H9 (cell line): Measurements from ENCODE around the gene CLPSL2. TPM values are rescaled to one million over a fixed set of nuclear protein-coding genes. Genes with fewer than 3 reads are reported as not detected.
A peak's percentile ranks its signal among the peaks of the same experiment; 100 is the strongest.

Source experiments
- DNase-seq: peaks from one replicate; pipeline ENCODE4 v3.0.0-alpha.2; 2017
- H2AFZ ChIP-seq: one replicate; pipeline ENCODE4 v1.6.1; 2013; ENCODE audit warnings: mild to moderate bottlenecking, low read length, control low read depth, moderate library complexity
- H2AK5ac ChIP-seq: 2 replicates; pipeline ENCODE4 v1.6.1; 2013; ENCODE audit warnings: low read length, control low read depth, mixed read lengths; ENCODE audit not compliant: insufficient read length
- H2BK120ac ChIP-seq: one replicate; pipeline ENCODE4 v1.6.1; 2013; ENCODE audit warnings: low read depth, mild to moderate bottlenecking, low read length, control low read depth, inconsistent platforms; ENCODE audit not compliant: poor library complexity, severe bottlenecking
- H2BK12ac ChIP-seq: 2 replicates; pipeline ENCODE4 v1.6.1; 2013; ENCODE audit warnings: low read length, control low read depth, mixed read lengths, low read depth; ENCODE audit not compliant: insufficient read length
- H2BK15ac ChIP-seq: 2 replicates; pipeline ENCODE4 v1.6.1; 2013; ENCODE audit warnings: low read depth, low read length, control low read depth
- H2BK20ac ChIP-seq: one replicate; pipeline ENCODE4 v1.6.1; 2013; ENCODE audit warnings: low read depth, mild to moderate bottlenecking, low read length, control low read depth, inconsistent platforms; ENCODE audit not compliant: poor library complexity, severe bottlenecking
- H2BK5ac ChIP-seq: 2 replicates; pipeline ENCODE4 v1.6.1; 2013; ENCODE audit warnings: low read length, control low read depth, mixed read lengths; ENCODE audit not compliant: insufficient read length
- H3K14ac ChIP-seq: 2 replicates; pipeline ENCODE4 v1.6.1; 2013; ENCODE audit warnings: low read length, control low read depth; ENCODE audit not compliant: insufficient read depth
- H3K18ac ChIP-seq: 2 replicates; pipeline ENCODE4 v1.6.1; 2013; ENCODE audit warnings: low read depth, mild to moderate bottlenecking, mixed read lengths, low read length, control low read depth; ENCODE audit not compliant: insufficient read length
- H3K23ac ChIP-seq: 2 replicates; pipeline ENCODE4 v1.6.1; 2013; ENCODE audit warnings: low read length, control low read depth, mixed read lengths, low read depth; ENCODE audit not compliant: insufficient read length
- H3K23me2 ChIP-seq: 2 replicates; pipeline ENCODE4 v1.6.1; 2013; ENCODE audit warnings: low read depth, mild to moderate bottlenecking, mixed read lengths, low read length, control low read depth; ENCODE audit not compliant: insufficient read length, poor library complexity, severe bottlenecking
- H3K27ac ChIP-seq: 2 replicates; pipeline ENCODE4 v1.5.1; 2013; ENCODE audit warnings: low read length, control low read depth, mixed read lengths, low read depth; ENCODE audit not compliant: insufficient read length
- H3K27me3 ChIP-seq: 2 replicates; pipeline ENCODE4 v1.6.1; 2013; ENCODE audit warnings: low read length, control low read depth, inconsistent platforms; ENCODE audit not compliant: insufficient read depth
- H3K4ac ChIP-seq: 2 replicates; pipeline ENCODE4 v1.6.1; 2013; ENCODE audit warnings: low read depth, mild to moderate bottlenecking, control low read depth, inconsistent platforms, low read length, moderate library complexity
- H3K4me1 ChIP-seq: 2 replicates; pipeline ENCODE4 v1.6.1; 2013; ENCODE audit warnings: low read length, control low read depth, inconsistent platforms; ENCODE audit not compliant: insufficient read depth
- H3K4me2 ChIP-seq: 2 replicates; pipeline ENCODE4 v1.6.1; 2013; ENCODE audit warnings: low read length, control low read depth, mixed read lengths; ENCODE audit not compliant: insufficient read length, insufficient read depth
- H3K56ac ChIP-seq: 2 replicates; pipeline ENCODE4 v1.6.1; 2013; ENCODE audit warnings: low read depth, mild to moderate bottlenecking, mixed read lengths, low read length, control low read depth; ENCODE audit not compliant: insufficient read length
- H3K79me1 ChIP-seq: 2 replicates; pipeline ENCODE4 v1.6.1; 2013; ENCODE audit warnings: low read depth, mild to moderate bottlenecking, moderate library complexity, low read length, control low read depth, inconsistent platforms; ENCODE audit not compliant: insufficient read depth, poor library complexity, severe bottlenecking
- H3K79me2 ChIP-seq: 2 replicates; pipeline ENCODE4 v1.6.1; 2013; ENCODE audit warnings: low read length, control low read depth, inconsistent platforms; ENCODE audit not compliant: insufficient read depth
- H3K9ac ChIP-seq: 2 replicates; pipeline ENCODE4 v1.6.1; 2013; ENCODE audit warnings: low read length, control low read depth, mixed read lengths; ENCODE audit not compliant: insufficient read length; ENCODE audit errors: extremely low read depth
- H3K9me3 ChIP-seq: one replicate; pipeline ENCODE4 v1.6.1; 2013; ENCODE audit warnings: low read depth, low read length, inconsistent platforms; ENCODE audit not compliant: control insufficient read depth
- H3T11ph ChIP-seq: one replicate; pipeline ENCODE4 v1.6.1; 2013; ENCODE audit warnings: mild to moderate bottlenecking, low read length, control low read depth, inconsistent platforms
- H4K20me1 ChIP-seq: one replicate; pipeline ENCODE4 v1.6.1; 2013; ENCODE audit not compliant: control insufficient read depth, insufficient read length, insufficient read depth
- H4K5ac ChIP-seq: 2 replicates; pipeline ENCODE4 v1.6.1; 2013; ENCODE audit warnings: low read depth, mild to moderate bottlenecking, mixed read lengths, low read length, control low read depth; ENCODE audit not compliant: insufficient read length
- H4K8ac ChIP-seq: replicated peaks from 2 replicates; pipeline ENCODE4 v1.6.1; 2013; ENCODE audit warnings: low read length, control low read depth, mixed read lengths, low read depth; ENCODE audit not compliant: insufficient read length
- H4K91ac ChIP-seq: 2 replicates; pipeline ENCODE4 v1.6.1; 2013; ENCODE audit warnings: low read depth, mild to moderate bottlenecking, moderate library complexity, mixed read lengths, low read length, control low read depth; ENCODE audit not compliant: insufficient read length
- H3K27ac Mint-ChIP-seq, 3 experiments: 2 replicates in 2 of 3; 3 replicates in 1 of 3; pipeline ENCODE4 v1.8.0; 2020 to 2021; ENCODE audit warnings: mixed read lengths in 3 of 3, mild to moderate bottlenecking in 1 of 3, moderate library complexity in 1 of 3
- H3K27me3 Mint-ChIP-seq: 2 replicates; pipeline ENCODE4 v1.8.0; 2021; ENCODE audit warnings: low read depth, mild to moderate bottlenecking, moderate library complexity, mixed read lengths
- H3K36me3 Mint-ChIP-seq, 3 experiments: 2 replicates in 2 of 3; 3 replicates in 1 of 3; pipeline ENCODE4 v1.8.0; 2020 to 2021; ENCODE audit warnings: low read depth in 3 of 3, mixed read lengths in 3 of 3; ENCODE audit not compliant: insufficient read depth in 1 of 3
- H3K4me1 Mint-ChIP-seq, 2 experiments: 2 replicates each; pipeline ENCODE4 v1.8.0; 2020; ENCODE audit warnings: mixed read lengths in 2 of 2
- H3K4me3 Mint-ChIP-seq, 2 experiments: 2 replicates in 1 of 2; 3 replicates in 1 of 2; pipeline ENCODE4 v1.8.0; 2020 to 2021; ENCODE audit warnings: mild to moderate bottlenecking in 2 of 2, mixed read lengths in 2 of 2, moderate library complexity in 1 of 2
- H3K9me3 Mint-ChIP-seq, 2 experiments: 2 replicates in 1 of 2; 3 replicates in 1 of 2; pipeline ENCODE4 v1.8.0; 2020; ENCODE audit warnings: mild to moderate bottlenecking in 2 of 2, mixed read lengths in 2 of 2, moderate library complexity in 1 of 2
- CTCF ChIP-seq: fragments of 200-600 bp; sonication (generic); conservative IDR thresholded peaks from 3 replicates; pipeline ENCODE4 v1.8.0; 2021; ENCODE audit warnings: antibody characterized with exemption, mild to moderate bottlenecking
- WGBS: extraction: QIAGEN DNeasy Blood & Tissue Kit; methylation state at CpG from one replicate; pipeline ENCODE4 v1.1.7; 2013; ENCODE audit warnings: missing lambda C conversion rate, low lambda C conversion rate, mixed read lengths; ENCODE audit not compliant: insufficient read length; ENCODE audit errors: extremely low coverage; 5-methylcytosine and 5-hydroxymethylcytosine counted together
- long read RNA-seq: library from polyadenylated mRNA; unstranded; transcript quantifications from one replicate; pipeline ENCODE4 v2.0.0, GENCODE V29; 2020
- total RNA-seq: library from RNA; stranded (reverse); gene quantifications from 2 replicates; pipeline ENCODE4 v1.2.1, GENCODE V29; 2021

Gene CLPSL2
- total RNA-seq = 4.4 and 6.0 TPM in 2 replicates
- long read RNA-seq = 0 reads

GRCh38 chr6:35776364-35777215, at the start of gene CLPSL2:
CLPSL2 (plus strand) TSS chr6:35776598; CDS start chr6:35776619, 21 bp downstream.
- Histone ChIP-seq H4K8ac (no peak within 1 kb of the TSS), H3K23me2 (peaks cover 3% of the 10 kb centered on the region), H3K18ac (no peak within 1 kb of the TSS), H3K27me3 (no peaks in the 10 kb centered on the region), H3K27ac (no peak within 1 kb of the TSS), H3T11ph (no peak within 1 kb of the TSS), H2AFZ (no peak within 1 kb of the TSS), H4K91ac (no peak within 1 kb of the TSS), H4K5ac (no peak within 1 kb of the TSS), H2BK5ac (no peak within 1 kb of the TSS), H3K79me2 (no peaks in the 10 kb centered on the region), H2AK5ac (no peak within 1 kb of the TSS), H3K23ac (no peak within 1 kb of the TSS), H3K9ac (no peak within 1 kb of the TSS), H3K4me2 (peak within 1 kb of the TSS; percentile 61), H2BK15ac (no peak within 1 kb of the TSS), H3K9me3 (no peaks in the 10 kb centered on the region), H3K4me1 (no peaks in the 10 kb centered on the region), H3K56ac (no peak within 1 kb of the TSS), H3K79me1 (no peaks in the 10 kb centered on the region), H2BK20ac (no peak within 1 kb of the TSS), H3K4ac (no peak within 1 kb of the TSS), H2BK120ac (no peak within 1 kb of the TSS), H2BK12ac (no peak within 1 kb of the TSS), H4K20me1 (no peaks in the 10 kb centered on the region), H3K14ac (peak within 1 kb of the TSS; percentile 62; the same call in 1 of the 2 replicates)
- DNase-seq = peak; percentile 67
- no peak within 1 kb of the TSS for H3K27ac Mint-ChIP-seq
- peaks cover 23% of the 10 kb centered on the region for H3K27me3 Mint-ChIP-seq
- peak; percentile 37; the same call in 2 of the 3 replicates for TF ChIP-seq CTCF
- H3K4me1 Mint-ChIP-seq = peaks cover 16 to 19% of the 10 kb centered on the region in 2 experiments
- no CpG with 5 or more reads among the region's 56 CpGs for WGBS
- no peaks in the 10 kb centered on the region; a peak in 1 of 7 replicates for H3K36me3 Mint-ChIP-seq
- peak within 1 kb of the TSS; percentile 74 to 83 for H3K4me3 Mint-ChIP-seq
- no peaks in the 10 kb centered on the region for H3K9me3 Mint-ChIP-seq
